SW 1271 (cell line): ENCODE data around the gene C18orf32.
"Not testable (repeated sequence)": the region's sequence is repeated elsewhere in the genome, so short reads cannot be mapped to it uniquely, and the experiment has no call there.

Experiments used
- DNase-seq, 2 experiments: peaks; one replicate each; lab custom pipeline; 2025; lab: John Stamatoyannopoulos, UW

Gene C18orf32

DNA sequence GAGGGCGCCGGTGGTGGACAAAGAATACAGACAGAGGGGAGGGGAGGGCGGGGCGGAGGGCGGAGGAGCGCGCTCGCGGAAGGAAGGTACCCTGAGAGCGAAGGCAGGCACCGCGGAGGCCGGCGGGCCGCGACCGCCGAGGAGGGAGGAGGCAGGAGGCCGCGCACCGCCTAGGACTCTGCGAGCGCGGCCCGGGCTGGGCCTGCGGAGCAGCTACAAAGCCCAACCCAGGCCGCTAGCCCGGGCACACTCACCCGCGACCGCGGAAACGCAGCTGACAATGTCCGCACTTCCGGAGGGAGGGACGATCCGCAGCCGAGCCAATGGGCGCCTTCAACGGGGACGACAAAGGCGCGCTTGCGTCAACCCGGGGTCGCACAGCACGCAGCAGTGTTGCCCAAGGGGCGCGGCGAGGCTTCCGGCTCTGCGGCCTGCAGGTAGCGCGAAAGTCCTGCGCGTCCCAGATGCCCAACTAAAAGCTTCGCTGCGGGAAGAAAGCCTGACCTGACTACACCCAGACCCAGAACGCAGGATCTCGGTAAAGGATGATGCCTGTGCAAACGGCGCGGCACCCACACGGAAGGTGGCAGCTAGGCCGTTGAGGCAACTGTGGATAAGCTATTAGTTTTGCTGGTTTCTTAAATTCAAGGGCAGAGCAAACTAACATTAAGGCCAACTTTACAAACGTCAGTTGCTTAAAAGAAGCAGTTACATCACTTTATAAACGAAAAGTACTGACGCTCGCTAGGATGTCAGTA is at the start of gene C18orf32:
Gene C18orf32, minus strand, starts transcription at position 282 of the 758 bp plus-strand sequence. CDS start 3,486 bp downstream, outside the sequence.
- DNase-seq: peak; percentile 63 to 81

DNA sequence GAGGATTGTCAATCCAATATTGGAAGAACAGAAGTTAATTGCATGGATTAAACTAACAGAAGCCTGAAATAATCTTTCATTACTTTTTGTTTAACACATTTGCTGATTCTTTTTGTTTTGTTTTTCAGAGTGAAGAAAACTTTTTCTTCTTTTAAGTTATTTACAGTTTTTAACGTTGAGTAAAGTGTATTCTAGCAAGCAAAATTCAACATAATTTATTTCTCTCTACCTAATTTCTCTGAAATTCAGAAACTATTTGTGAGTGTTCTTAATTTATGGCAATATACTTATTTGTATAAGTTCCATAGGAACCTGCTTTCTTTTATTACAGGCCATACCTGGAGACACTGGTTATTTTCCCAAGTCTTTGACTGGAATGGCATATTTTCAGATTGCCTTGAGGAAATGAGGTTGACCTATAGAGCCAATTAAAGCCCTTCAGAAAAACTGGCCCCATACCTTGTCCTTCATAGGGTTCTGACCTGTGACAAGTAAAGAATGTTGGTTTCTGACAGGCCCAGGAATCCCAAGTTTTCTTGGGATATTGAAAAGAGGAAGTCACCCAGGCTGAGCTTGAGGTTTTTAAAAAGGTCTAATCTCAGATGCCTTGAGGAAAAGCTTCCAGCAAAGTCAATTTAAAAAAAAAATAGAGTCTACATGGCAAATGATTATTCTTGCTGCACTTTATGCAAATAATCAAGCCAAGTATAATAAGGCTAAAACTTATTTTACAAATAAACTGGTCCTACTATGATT is 48.0 kb upstream of the C18orf32 start:
- DNase-seq: no peak

DNA sequence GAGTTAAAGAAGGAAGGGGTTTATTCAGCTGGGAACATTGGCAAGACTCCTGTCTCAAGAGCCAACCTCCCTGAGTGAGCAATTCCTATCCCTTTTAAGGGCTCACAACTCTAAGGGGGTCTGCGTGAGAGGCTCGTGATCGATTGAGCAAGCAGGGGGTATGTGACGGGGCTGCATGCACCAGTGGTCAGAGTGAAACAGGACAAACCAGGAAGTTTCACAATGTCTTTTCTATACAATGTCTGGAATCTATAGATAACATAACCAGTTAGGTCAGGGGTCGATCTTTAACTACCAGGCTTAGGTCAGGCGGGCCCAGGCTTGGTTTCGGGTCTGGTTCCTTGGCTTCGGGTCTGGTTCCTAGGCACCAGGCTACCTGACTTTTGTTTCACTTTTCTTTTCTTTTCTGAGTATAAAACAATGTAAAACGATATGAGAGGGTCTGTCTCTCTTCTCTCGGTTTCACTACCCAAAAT is 44.7 kb upstream of the C18orf32 start:
- no peak for DNase-seq

DNA sequence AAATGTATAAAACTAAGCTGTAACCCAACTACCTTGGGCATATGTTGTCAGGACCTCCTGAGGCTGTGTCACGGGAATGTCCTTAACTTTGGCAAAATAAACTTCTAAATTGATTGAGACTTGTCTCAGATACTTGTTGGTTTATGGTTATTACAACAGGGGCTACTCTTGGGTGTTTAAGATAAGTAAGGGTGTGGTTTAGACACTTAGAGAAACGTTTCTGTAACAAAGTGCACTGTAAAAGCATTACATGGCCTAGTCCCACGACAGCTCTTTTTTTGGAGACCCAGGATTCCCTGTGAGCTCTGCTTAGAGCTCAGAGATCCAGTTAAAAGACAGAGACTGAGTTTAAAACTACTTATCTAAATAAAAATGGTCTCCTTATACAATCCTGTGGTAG is 42.6 kb upstream of the C18orf32 start:
- no peak for DNase-seq

DNA sequence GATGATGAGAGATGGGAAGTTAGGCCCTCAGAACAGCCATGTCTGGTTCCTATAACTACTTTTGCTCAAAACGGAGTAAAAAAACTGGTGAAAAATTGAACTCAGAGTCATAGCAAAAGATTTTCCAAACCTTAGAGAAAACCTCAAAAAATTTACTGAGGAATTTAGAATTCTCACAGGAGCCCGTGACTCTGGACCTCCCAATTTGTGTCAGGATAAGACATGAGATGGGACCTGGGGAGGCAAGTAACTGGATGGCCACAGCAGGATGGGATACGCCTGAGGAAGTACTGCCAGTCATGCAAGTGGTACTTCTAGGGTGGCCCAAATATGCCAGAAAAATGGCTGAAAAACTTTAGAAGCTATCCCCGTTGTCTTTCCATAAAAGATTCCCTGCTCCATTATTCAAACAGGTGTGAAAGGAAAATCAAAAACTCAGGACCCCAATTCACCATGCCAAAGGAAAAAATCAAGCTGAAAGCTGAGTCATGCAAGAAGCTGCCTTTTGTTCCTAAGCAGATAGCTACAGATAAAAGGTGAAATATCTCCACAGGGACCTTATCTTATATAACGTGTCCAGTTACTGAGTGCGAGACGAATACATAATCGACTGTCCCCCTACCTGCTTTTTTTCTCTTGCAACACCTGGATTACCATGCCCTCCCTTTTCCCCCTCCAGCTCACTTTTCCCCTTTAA is 40.7 kb upstream of the C18orf32 start:
- no peak for DNase-seq

DNA sequence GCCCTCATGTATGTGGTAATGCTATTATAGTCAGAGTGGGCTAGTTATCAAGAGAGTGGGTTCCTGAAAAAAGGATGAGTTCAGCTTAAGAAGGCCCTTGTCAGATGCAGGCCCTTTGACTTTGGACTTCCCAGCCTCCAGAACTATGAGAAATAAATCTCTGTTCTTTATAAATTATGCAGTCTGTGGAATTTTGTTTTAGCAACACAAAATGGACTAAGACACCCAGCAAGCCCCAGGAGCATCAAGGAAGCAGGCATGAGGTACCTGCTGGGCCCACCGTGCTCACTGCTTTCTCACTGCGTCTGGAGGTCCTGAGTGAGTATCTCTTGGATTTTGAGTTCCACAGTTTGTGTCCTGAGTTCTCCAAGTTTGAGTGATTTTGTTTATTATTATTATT is 38.9 kb upstream of the C18orf32 start:
- DNase-seq: no peak

DNA sequence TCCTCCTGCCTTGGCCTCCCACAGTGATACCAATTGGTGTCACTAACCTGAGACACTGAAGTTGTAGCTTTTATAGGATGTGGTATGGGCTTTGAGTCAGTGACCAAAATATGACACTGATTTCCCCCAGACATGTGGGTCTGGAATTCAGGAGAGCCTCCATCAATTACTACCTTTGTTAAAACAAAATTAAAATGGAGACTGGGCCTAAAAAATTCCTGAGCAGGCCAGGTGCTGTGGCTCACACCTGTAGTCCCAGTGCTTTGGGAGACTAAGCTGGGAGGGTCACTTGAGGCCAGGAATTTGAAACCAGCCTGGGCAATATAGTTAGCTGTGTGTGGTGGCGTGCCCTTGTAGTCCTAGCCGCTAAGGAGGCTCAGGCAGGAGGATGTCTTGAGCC is 37.9 kb upstream of the C18orf32 start:
- no peak for DNase-seq

DNA sequence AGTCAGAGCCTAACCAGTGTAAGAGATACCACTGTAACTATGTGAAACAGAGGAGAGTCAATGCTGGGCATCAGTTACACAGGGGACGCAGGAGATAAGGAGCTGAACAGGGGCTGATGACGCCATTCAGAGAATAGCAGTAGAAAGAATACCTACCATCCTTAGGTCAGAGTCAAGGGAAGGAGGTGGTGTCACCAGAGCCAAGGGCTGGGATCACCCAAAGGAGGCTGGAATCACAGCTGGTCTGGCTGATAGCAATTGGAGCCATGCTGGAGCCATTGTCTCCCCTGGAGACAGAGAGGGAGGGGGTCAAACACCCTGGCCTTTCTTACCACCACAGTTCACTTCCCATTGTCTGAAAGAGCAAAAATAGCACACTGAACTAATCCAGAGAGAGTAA is 37.3 kb upstream of the C18orf32 start:
- no peak for DNase-seq

DNA sequence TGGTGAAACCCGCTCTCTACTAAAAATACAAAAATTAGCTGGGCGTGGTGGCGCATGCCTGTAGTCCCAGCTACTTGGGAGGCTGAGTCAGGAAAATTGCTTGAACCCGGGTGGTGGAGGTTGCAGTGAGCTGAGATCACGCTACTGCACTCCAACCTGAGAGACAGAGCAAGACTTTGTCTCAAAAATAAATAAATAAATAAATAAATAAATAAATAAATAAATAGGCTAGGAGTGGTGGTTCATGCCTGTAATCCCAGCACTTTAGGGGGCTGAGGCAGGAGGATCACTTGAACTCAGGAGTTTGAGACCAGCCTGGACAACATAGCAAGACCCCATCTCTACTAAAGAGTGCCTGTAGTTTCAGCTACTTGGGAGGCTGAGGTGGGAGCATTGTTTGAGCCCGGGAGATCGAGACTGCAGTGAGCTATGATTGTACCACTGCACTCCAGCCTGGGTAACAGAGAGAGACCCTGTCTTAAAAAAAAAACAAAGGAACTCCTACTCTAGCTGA is 36.6 kb upstream of the C18orf32 start:
- DNase-seq: not testable (repeated sequence)

DNA sequence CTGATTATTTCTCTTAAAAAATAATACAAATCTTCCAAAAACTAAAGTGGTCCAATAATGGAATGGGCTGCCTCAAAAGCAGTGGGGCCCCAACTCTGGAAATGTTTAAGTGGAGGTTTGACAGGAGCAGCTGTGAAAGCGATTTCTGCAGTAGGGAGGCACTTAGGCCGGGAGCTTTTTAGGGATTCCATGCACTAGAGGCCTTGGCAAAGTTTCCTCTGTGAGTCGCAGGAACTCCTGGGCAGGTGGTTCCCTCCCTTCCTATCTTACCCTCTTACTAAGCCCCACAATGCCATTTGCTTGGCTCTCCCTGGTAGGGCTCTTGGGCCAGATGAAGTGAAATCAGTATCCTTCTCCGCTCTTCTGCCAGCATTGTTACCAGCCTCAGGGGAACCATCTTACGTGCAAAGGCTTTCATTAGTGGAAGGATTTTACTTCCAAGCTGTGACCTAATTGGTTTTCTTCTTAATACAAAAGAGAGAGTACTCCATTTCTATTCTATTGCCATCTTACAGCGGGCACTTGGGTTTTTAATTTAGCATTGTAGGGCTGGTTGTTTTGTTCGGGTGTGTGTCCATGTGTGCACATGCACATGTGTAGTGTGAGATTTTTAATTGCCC is 34.3 kb upstream of the C18orf32 start:
- no peak for DNase-seq

DNA sequence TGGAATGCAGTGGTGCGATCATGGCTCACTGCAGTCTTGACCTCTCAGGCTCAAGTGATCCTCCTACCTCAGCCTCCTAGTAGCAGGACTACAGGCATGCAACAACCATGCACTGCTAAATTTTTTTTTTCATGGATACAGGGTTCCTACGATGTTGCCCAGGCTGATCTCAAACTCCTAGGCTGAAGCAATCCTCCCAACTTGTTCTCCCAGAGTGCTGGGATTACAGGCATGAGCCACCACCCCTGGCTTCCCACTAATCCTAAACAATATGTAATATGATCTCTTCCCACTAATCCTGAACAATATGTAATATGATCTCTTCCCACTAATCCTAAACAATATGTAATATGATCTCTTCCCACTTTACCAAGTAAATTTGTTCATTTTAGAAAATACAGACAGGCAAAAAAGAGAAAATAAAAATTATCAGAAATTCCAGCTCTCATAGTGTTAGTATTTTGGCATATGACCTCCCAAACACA is 33.7 kb upstream of the C18orf32 start:
- DNase-seq: no peak

DNA sequence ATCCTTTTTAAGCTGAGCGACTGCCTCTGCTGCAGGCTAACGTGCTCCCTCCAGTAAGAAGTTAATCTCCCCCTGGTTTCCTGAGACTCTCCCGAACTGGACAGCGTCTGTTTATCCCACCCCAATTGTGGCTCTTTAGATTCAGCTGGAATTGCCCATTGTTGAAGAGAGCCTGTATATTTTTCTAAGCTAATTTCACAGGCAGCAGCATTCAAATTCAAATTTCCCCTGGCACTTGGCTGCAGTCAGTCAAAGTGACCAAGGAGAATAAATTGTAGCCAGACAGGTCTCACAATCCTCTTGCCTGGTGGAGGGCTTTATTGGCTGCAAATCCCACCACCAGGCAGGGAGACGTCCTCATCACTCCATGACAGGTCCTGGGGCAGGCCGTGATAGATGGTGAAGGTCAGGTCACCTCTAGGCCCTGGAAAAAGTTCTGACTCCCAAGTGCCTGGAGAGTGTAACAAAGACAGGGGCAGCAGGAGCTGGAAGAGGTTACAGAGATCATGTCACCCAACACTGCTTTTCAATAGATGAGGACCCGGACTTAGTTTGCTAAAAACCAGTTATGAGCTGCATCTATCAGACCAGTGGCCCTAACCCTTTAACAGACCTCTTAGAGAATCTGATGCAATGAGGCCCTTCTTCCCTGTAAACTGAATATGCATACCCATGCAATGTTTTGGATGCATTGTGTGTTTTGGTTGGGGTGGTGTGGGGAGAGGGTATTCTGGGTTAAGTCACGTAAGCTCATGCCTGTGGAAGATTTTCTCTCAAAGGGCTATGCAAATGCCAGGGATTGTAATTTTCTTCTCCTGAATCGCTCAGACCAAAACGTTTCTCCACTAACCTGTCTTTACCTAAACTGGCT is 32.3 kb upstream of the C18orf32 start:
- no peak for DNase-seq

DNA sequence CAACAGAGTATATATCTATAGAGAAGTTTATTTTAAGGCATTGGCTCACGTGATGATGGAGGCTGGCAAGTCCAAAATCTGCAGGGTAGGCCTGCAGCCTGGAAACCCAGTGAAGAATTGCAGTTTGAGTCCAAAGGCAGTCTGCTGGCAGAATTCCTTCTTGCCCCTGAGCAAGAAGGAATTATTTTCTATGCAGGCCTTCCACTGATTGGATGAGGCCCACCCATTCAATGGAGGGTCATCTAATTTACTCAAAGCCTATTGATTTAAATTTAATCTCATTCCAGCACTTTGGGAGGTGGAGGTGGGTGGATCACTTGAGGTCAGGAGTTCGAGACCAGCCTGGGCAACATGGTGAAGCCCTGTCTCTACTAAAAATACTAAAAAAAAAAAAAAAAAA is 30.4 kb upstream of the C18orf32 start:
- DNase-seq: no peak

DNA sequence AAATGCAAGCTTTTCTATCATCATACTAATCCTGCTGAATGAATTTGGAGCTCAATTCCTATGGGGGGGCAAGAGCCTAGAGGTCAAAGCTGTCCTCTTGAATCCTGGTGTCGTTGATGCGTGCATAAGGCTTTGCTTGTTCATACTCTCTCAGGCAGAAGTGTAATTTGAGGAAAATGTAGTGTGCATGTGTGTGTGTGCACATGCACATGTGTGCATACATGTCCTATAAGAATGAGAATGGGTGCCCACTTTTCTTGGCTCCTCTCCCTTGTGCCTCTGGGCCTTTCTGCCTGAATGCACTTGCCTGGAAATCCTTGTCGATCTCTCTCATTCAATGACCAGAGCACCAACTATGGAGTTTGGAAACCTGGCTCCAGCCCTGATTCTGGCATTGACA is 28.5 kb upstream of the C18orf32 start:
- DNase-seq: no peak

DNA sequence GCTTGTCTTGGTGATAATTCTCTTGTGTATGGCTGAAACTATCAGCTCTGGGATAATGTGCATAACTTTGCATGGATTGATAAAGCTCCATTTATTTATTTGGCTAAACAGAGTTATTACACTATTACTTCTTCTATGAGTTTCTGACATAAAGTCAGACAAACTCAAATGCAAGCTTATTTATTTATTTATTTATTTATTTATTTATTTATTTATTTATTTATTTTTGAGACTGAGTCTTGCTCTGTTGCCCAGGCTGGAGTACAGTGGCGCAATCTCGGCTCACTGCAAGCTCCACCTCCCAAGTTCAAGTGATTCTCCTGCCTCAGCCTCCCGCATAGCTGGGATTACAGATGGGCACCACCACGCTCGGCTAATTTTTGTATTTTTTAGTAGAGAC is 28.0 kb upstream of the C18orf32 start:
- not testable (repeated sequence) for DNase-seq

DNA sequence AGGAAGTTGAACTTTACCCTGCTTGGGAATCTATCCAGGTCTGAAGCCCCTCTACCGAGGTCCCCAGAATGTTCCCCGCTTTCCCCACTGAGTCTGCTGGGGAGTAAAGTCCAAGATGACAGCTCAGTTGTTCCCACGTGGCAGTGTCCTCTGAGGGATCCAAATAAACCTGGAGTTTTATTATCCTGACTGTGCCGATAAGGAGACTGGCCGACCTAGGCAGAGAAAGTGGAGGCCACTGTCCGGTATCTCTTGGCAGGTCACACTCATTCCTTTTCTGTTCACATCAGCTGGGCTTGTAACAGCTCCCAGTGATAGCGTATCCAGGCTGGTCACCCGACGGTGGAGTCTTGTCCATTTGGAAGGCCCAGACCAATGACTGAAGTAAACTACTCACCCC is 27.5 kb upstream of the C18orf32 start:
- no peak for DNase-seq

DNA sequence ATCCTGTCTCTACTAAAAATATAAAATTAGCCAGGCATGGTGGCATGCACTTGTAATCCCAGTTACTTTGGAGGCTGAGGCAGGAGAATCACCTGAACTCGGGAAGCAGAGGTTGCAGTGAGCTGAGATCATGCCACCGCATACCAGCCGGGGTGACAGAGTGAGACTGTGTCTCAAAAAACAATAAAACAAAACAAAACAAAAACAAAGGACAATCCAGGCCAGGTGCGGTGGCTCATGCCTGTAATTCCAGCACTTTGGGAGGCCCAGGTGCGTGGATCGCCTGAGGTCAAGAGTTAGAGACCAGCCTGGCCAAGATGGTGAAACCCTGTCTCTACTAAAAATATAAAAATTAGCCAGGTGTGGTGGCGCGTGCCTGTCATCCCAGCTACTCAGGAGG is 25.8 kb upstream of the C18orf32 start:
- not testable (repeated sequence) for DNase-seq

DNA sequence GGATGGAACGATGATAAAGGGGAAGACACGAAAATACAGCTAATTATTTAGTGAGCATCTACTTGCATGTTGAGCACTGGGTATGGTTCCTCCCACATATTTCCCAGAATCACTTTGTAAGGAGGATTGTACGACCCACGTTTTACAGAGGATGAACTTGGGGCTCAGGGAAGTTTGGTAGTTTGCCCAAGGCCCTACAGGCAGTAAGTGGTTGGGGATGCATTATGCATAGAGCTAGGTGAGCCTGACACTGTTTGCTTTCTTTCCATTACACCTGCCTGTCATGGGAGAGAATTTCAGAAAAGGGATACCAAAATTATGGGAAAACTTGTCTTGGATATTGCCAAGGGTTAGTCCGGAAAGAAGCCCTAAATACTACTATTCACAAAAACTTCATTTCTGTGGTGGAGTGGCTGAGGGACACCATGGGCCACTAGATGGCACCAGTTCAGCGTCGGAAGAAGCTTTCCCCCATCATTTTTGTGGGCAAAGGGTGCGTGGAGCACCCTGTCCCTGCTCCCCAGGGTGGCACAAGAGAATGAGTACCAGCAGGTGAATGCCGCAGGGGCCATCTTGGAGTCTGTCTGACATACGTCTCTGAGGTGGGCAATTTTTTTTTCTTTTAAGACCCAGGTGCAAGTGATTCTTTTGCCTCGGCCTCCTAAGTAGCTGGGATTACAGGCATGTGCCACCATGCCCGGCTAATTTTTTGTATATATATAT is 23.5 kb upstream of the C18orf32 start:
- peak; percentile 6 to 39 for DNase-seq

DNA sequence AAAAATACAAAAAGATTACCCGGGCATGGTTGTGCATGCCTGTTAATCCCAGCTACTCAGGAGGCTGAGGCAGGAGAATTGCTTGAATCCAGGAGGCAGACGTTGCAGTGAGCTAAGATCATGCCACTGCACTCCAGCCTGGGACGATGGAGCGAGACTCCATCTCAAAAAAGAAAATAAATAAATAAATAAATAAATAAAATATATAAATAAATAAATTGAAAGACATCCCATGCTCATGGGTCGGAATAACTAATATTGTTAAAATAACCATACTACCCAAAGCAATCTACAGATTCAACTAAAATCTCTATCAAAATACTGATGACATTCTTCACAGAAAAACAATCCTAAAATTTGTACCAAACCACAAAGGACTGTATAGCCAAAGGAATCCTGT is 19.4 kb upstream of the C18orf32 start:
- DNase-seq: not testable (repeated sequence)

DNA sequence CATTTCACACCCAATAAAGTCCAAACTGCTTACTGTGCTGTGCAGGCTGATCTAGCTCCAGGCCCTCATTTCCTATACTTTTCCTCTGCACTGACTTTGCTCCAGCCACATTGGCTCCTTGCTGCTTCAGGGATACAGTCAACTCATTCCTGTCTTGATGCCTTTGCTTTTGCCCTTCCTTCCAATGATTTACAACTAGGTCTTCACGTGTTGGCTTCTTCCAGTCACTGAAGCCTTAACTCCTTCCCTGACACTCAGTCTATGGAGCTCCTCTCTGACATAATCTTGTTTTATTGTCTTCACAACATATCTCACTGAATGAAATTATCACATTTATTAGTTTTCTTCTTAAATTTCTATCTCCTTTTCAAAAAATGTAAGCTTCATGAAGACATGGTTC is 16.9 kb upstream of the C18orf32 start:
- DNase-seq: no peak
